HG02588 (cell line): Measurements from ENCODE around the gene TGFA.

ENCODE experiments used
- ATAC-seq: cut with Tn5 transposase; IDR thresholded peaks from one replicate; pipeline ENCODE4 v1.9.1; 2021; ENCODE audit warnings: mild to moderate bottlenecking, moderate library complexity; ENCODE audit not compliant: unreplicated experiment

Gene TGFA

DNA sequence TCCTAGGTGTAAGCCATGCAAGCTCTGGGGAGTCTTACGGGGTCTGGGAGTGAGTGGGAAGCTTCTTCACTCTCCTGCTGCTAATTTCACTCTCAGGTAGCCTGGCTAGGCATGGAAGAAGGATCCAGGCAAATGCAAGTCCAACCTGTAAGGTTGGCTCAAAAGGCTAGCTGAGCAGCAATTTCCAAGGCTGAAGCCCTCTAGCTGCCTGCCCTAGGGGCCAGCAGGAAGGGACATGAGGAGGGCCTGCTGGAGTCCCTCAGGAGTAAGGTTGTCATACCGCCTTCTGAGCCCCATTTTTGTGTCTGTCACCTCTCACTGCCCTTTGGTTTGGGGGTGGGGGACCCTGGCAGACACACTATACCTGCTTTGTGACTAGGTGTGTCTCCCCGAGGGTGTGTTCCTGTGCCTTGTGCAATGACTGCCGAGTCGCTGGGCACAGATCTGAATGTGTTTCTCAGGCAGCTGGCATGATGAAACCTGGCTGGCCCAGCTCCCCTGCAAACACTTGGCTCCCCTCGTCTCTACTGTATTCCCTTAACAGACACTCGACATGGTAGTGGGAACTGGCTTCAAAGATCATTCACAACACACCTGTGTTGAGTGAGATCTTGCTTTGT lies 127.8 kb downstream of the TGFA start:
- ATAC-seq: no peak

DNA sequence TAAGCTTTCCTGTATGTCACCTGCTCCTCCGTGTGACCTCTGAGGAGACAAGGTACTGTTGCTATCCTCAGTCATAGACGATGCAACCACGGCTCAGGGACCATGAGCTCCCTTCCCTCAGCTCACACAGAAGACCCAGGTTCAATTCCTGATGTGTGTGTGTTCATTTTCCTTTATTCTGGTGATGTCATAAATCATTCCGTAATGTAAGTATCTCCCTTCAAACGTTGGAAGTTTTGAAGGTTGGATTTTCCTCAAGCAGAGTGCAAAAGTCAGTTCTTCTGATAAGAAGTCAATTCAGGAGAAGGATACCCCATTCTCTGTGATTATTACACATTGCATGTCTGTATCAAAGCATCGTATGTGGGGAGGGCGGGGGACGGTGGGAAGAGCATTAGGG lies 132.9 kb downstream of the TGFA start:
- ATAC-seq: no peak

DNA sequence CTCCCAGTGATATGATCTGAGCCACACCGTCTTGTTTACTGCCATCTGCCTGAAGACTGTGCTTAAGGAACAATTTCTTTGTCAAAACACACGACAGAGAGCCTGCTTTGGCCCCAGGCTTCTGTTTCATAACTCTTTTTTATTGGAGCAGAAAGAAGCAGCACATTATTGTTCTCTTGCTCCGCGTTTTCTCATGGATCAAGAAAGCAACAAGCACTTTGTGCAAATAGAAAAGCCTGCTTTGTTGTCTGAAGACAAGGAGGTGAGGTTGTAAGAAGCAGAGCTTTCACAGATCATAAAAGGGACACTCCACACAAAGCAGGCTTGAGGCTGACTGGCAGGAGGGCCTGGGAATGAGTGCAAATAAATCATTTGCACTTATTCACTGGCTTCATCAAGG lies 133.5 kb downstream of the TGFA start:
- ATAC-seq: no peak

GRCh38 chr2:70418514-70418913 lies 135.1 kb downstream of the TGFA start:
- no peak for ATAC-seq

GRCh38 chr2:70417011-70417410 lies 136.6 kb downstream of the TGFA start:
- ATAC-seq: no peak

DNA sequence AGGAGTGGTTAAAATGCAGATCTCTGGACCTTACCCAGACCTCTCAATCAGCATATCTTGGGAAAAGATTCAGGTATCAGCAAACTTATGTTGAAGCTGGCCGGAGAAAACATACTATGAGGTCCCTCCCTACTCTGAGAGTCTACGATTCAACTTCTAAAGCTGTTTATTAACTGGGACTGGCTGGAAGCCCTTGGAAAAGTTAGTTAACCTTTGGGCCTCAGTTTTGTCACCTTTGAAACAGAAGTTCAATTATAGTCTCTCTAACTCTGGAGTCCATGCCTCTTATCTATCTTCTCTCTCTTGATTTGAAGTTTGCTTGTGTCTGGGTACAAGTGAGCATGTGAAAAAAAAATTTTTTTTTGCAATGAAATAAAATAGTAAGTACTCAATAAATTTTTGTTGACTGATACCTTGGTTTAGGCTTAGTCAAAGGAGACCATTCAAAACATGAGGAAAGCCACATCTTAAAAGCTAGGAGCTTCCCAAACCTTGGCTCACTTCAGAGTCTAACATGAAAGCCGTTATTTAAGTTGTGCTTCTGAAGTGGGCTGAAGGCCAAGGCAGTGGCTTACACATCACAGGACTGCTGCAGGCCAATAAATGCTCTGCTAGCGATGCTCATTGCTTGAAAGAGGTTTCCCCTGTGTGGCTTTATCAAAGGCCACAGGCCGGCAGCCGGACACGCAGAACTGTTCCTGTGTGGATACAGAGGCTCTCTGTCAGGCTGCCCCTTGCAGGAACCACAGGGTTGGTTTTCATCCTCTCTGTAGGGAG lies 141.1 kb downstream of the TGFA start:
- ATAC-seq: no peak

DNA sequence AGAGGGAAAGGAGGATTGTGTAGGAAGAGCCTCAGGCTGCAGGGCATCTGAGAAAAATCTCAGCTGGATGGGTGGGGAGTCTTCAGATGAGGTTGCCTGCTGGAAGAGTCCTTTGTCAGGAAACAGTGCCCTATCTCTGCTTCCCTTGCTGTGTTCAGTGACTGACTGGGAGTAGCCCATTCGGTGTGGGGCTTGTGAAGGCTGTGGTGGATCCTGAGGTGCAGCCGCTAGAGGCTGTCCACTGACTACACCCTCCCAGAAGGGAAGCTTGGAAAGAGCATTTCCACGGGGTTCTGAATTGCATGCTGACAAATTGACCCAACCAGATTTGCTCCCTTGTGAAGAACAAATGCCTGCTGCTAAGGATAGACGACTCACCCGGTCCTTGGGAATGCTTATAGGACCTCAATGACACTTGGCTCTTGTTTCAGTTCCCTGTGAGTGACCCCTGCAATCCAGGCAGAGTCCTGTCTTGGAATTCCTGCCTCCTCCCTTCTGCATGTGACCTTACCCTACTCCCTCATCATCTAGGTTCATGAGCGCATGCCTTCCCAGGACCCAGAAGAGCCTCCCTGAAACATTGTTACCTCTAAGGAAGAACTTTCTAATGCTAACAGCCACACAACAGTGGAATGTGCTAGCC lies 142.0 kb downstream of the TGFA start:
- no peak for ATAC-seq

- no peak for ATAC-seq
These were observed 150.2 kb downstream of the TGFA start for GRCh38 chr2:70403267-70404053.

DNA sequence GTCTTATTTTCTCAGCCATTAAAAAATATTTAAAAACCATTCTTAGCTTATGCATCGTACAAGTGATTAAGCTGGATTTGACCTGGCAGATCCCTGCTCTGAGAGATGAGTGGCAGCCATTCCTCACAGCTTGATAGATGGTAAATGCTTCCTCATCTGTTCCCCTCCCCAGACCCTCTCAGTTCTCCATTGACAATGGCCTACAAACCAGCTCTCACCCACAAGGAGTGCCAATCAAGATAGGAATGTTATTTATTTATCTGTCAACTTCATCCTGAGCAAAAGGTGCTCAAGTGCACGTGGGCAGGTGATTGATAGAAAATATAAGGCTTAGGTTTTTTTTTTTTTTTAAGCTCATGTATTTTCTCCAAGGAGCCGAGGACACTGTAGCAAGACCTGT lies 153.1 kb downstream of the TGFA start:
- ATAC-seq: no peak

- ATAC-seq: no peak
These were observed 154.6 kb downstream of the TGFA start for GRCh38 chr2:70399046-70399445.
